ENCODE measurements around the gene THSD4.

The THSD4 gene

DNA sequence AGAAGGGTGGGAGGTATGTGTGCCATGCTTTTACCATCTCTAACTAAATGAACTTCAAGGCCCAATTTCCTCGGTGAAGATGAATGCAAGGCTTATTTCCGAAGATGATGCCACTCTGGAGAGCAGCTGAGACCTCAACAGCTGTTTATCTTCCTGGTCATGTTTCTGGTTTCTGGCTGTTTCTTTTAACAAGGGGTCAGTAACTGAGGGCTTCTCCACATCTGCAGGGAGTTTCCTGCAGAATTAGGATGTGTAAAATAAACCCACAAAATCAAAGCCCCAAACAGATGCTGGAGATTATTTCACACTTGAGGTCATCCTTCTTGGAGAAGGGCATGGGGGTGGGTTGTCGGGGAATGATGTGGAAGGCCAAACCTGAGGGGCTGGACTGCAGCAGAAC is 220.3 kb downstream of the THSD4 start:
- peak; percentile 48 for DNase-seq (ENCODE audit: low read depth, low spot score)
- in situ Hi-C loops (cut with HindIII; ENCODE audit: low sequenced_read_pairs), result no loop called here
- TF ChIP-seq, protein P1, sequence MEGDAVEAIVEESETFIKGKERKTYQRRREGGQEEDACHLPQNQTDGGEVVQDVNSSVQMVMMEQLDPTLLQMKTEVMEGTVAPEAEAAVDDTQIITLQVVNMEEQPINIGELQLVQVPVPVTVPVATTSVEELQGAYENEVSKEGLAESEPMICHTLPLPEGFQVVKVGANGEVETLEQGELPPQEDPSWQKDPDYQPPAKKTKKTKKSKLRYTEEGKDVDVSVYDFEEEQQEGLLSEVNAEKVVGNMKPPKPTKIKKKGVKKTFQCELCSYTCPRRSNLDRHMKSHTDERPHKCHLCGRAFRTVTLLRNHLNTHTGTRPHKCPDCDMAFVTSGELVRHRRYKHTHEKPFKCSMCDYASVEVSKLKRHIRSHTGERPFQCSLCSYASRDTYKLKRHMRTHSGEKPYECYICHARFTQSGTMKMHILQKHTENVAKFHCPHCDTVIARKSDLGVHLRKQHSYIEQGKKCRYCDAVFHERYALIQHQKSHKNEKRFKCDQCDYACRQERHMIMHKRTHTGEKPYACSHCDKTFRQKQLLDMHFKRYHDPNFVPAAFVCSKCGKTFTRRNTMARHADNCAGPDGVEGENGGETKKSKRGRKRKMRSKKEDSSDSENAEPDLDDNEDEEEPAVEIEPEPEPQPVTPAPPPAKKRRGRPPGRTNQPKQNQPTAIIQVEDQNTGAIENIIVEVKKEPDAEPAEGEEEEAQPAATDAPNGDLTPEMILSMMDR (IDR thresholded peaks at IDR 0.05; ENCODE audit: low read depth, low read length), result no peak
- H3K4me3 ChIP-seq (ENCODE audit: low read depth, low read length), result no peak overlapping the region

DNA sequence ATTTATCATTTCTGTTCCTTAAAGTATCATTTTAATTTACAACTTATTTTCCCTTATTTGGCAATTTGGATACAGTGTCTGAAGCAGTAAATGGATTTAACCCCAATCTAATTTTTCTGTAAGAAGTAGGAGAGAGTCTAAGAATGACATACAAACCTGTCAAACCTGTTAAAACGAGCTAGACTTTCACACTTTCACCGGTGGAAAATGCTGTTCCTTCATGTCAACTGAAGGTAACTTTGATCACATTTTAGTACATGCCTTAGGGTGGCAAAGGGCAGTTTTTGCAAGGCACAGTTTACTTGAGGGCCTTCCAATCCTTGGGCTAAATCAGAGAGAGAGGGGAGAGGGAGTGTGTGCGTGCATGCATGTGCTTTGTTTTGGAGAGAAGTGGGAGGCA is 221.4 kb downstream of the THSD4 start:
- TF ChIP-seq, protein P1 (IDR thresholded peaks at IDR 0.05; ENCODE audit: low read depth, low read length), result no peak
- no peak overlapping the region for H3K4me3 ChIP-seq (ENCODE audit: low read depth, low read length)
- in situ Hi-C loops (cut with HindIII; ENCODE audit: low sequenced_read_pairs), result no loop called here
- no peak for DNase-seq (ENCODE audit: low read depth, low spot score)

DNA sequence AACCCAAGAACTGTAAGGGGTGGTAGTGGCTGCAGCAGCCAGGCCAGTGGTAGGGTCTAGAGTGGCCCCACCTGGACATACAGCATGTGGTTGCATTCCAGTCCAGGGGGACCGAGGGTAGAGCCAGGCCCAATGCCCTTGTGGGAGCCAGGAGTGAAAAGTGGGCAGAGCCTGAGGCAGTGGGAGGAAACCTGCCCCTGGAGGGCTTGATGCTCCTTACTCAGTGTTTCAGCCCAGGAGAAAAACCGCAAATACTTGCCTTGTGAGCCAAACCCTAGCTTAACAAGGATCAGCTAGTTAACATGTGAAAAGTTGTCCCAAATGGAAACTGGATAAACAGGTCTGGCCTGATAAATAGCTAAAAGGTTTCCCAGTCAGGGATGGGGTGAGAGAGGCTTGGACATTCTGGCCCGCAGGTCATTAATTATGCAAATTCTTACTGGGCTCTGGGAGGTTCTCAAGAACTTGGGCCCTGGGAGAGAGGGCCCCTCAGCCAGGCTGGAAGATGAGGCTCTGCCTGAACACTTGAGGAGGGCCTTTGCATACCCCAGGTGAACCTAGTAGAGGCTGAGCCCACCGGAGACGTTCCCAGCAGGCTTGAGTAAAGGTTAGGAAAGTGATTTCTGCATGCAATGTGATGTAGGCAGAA is 222.1 kb downstream of the THSD4 start:
- no peak for DNase-seq (ENCODE audit: low read depth, low spot score)
- no peak overlapping the region for H3K4me3 ChIP-seq (ENCODE audit: low read depth, low read length)
- TF ChIP-seq, protein P1 (IDR thresholded peaks at IDR 0.05; ENCODE audit: low read depth, low read length), result no peak
- in situ Hi-C loops (cut with HindIII; ENCODE audit: low sequenced_read_pairs), result no loop called here

DNA sequence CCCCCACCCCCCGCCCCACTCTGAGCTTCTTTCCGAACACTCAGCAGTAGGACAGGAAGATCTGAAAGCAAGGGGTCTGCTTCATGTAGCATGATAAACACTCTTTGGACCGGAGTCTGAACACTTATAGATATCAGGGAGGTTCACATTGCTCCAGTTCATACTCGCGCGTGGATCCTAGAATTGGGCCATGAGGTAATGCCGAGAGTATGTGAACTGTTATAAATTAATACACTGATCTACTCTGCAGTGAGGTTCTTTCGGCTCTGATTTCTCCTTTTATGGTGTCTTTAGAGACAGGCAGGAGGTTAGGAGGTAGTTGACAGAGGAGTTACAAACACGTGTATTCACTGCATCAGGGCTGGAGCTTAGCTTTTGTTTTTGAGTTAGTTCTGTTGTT is 223.0 kb downstream of the THSD4 start:
- no peak for DNase-seq (ENCODE audit: low read depth, low spot score)
- TF ChIP-seq, protein P1 (IDR thresholded peaks at IDR 0.05; ENCODE audit: low read depth, low read length), result no peak
- in situ Hi-C loops (cut with HindIII; ENCODE audit: low sequenced_read_pairs), result no loop called here
- H3K4me3 ChIP-seq (ENCODE audit: low read depth, low read length), result no peak overlapping the region

DNA sequence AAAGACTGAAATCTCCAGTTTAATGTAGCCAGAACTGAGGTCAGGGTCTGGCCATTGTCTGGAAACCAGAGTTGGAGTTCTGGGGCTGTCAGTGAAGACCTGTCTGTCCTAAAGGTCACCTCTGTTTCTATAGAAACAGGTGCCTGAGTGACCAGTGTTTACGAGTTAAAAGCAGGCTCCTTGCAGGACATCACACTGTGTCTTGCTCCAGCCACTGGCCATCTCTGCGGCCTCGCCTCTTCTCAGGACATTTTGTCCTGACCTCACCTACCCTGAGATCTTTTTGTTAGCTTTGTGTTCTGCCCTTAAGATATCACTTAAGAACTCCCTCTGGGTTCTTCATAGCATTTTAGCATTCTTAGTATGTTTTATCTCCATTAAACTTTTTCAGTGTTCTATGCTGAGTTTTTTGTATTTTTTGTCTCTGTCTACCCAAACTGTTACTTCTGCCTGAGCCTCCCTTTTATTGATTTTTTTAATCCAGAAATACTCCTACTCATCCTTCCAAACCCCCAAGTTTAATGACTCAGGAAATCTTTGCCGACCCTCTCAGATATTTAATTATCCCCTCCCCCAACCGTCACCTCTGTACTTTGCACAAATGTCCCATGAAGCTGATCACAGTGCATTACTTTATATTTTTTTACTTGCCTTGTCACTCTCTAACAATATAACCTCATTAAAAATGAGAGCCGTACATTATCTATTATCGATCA is 223.7 kb downstream of the THSD4 start:
- DNase-seq (ENCODE audit: low read depth, low spot score), result no peak
- TF ChIP-seq, protein P1 (IDR thresholded peaks at IDR 0.05; ENCODE audit: low read depth, low read length), result no peak
- in situ Hi-C loops (cut with HindIII; ENCODE audit: low sequenced_read_pairs), result no loop called here
- no peak overlapping the region for H3K4me3 ChIP-seq (ENCODE audit: low read depth, low read length)

DNA sequence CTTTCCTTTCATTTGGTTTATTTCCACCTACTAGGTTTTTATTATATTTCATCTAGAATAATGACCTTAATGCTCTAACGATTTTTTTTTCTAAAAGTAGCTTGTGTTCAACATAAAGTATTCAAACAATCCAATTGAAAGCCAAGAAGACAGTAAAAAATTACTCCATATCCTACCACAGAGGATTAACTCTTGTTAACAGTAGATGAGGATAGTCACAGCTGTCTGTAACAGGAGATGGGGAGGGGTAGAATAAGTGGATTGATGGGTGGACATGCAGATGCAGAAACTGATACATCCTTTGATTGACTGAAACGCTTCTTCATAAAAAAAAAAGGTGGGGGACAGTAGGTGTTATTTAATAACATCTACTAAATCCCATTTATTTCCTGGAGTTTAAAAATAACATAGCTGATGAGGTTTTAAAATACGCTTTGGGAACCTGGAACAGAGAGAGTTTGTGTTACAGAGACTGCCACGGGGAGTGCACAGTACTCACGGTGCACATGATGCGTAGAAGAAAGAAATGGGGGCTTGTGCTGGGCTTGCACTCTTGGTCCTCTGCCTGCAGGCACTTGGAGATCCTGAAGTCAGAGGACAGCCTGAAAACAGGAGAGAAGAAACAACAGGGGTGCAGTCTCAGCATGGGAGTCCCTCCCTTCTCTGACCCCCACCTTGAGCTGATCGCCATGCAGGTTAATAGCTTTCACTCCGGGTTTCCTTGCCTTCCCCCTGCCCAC is 226.7 kb downstream of the THSD4 start:
- TF ChIP-seq, protein P1 (IDR thresholded peaks at IDR 0.05; ENCODE audit: low read depth, low read length), result no peak
- in situ Hi-C loops (cut with HindIII; ENCODE audit: low sequenced_read_pairs), result no loop called here
- DNase-seq (ENCODE audit: low read depth, low spot score), result no peak
- H3K4me3 ChIP-seq (ENCODE audit: low read depth, low read length), result no peak overlapping the region
